ENCODE results near the gene MYO1F.
A peak's percentile ranks its signal among the peaks of the same experiment; 100 is the strongest.

DNA sequence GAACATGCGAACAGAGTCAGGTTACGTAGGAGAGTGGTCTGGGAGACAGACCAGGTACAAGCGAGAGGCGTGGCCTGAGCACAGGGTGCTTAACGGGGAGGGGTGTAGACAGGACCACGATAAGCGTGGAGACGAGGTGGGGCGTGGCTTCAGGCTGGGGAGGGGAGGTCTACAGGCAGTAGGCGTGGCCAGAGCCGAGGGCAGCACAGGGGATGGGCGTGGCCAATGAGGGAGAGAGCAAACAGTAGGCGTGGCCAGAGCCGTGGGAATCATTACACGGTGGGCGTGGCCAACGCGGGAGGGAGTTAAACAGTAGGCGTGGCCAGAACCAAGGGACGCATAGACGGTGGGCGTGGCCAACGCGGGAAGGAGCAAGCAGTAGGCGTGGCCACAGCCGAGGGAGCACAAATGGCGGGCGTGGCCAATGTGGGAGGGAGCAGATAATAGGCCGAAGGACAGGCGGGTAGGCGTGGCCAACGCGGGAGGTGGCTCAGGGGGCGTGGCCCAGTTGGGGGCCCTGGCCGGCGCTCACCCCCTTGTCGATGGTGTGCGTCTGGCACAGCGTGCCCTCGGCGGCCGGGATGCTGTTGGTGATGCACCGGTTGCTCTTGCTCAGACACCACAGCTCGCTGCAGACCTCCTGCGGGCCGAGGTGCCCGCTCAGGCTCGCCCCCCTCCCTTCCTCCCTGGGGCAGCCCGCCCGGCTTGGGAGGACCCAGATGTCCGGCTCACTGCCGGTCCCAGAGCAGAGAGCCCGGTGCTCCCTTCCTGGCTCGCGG lies 15.2 kb upstream of the MYO1F start:
- no peak for TF ChIP-seq CTCF (IDR thresholded peaks at IDR 0.05)
- TF ChIP-seq POLR2A (IDR thresholded peaks at IDR 0.05) = no peak
- TF ChIP-seq EP300 (IDR thresholded peaks at IDR 0.05; ENCODE audit: low read depth) = no peak
- peak in 2 of 3 donors; percentile 22 to 23 for TF ChIP-seq POLR2AphosphoS5 (IDR thresholded peaks at IDR 0.05)

All from transverse colon (tissue), 4 donors.